Activated CD8-positive, alpha-beta memory T cell treated with anti-CD3 and anti-CD28 coated beads, Interleukin-2, amount 50 U/mL, for 4 hours (primary cell): Measurements from ENCODE around the gene STUB1.
"Not testable (repeated sequence)": the region's sequence is repeated elsewhere in the genome, so short reads cannot be mapped to it uniquely, and the experiment has no call there.

Experiments used
- DNase-seq: peaks from one replicate; pipeline ENCODE4 v3.0.0-alpha.2; 2020

Gene STUB1

DNA sequence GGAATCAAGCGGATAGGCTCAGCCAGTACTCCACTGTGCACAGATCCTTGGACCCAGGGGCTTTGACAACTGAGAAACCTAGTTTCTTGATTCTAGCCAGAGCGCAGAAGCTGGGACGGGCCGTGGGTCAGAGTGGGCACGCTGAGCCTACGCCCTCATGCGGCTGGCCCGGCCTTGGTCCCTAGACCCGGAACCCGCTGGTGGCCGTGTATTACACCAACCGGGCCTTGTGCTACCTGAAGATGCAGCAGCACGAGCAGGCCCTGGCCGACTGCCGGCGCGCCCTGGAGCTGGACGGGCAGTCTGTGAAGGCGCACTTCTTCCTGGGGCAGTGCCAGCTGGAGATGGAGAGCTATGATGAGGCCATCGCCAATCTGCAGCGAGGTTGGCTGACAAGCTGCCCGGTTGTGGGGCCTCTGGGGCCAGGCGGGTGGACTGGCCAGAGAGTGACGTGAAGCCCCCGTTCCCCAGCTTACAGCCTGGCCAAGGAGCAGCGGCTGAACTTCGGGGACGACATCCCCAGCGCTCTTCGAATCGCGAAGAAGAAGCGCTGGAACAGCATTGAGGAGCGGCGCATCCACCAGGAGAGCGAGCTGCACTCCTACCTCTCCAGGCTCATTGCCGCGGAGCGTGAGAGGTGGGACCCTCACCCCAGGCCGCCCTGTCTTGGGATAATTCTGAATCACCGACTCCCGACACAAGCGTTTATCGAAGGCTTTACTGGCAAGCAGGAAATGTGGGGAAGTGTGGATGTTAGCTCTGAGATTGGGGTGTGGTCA is 946 bp downstream of the STUB1 start:
- DNase-seq = no peak

DNA sequence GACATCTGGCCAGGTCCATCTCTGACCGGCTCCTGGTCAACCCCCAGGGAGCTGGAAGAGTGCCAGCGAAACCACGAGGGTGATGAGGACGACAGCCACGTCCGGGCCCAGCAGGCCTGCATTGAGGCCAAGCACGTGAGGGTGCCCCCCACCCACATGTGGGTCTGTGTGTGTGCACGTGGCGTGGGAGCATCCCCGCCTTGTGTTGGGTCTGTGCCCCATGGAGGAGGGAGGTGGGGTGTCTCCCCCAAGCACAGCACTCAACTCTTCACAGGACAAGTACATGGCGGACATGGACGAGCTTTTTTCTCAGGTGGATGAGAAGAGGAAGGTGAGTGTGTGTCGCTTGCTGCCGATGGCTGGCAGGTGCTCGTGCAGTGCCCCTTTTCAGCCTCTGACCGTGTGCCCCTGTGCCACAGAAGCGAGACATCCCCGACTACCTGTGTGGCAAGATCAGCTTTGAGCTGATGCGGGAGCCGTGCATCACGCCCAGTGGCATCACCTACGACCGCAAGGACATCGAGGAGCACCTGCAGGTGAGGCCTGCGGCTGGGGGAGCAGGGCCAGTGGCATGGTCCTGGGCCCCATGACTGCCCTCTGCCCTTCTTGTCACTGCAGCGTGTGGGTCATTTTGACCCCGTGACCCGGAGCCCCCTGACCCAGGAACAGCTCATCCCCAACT is 1.7 kb downstream of the STUB1 start:
- DNase-seq = no peak

DNA sequence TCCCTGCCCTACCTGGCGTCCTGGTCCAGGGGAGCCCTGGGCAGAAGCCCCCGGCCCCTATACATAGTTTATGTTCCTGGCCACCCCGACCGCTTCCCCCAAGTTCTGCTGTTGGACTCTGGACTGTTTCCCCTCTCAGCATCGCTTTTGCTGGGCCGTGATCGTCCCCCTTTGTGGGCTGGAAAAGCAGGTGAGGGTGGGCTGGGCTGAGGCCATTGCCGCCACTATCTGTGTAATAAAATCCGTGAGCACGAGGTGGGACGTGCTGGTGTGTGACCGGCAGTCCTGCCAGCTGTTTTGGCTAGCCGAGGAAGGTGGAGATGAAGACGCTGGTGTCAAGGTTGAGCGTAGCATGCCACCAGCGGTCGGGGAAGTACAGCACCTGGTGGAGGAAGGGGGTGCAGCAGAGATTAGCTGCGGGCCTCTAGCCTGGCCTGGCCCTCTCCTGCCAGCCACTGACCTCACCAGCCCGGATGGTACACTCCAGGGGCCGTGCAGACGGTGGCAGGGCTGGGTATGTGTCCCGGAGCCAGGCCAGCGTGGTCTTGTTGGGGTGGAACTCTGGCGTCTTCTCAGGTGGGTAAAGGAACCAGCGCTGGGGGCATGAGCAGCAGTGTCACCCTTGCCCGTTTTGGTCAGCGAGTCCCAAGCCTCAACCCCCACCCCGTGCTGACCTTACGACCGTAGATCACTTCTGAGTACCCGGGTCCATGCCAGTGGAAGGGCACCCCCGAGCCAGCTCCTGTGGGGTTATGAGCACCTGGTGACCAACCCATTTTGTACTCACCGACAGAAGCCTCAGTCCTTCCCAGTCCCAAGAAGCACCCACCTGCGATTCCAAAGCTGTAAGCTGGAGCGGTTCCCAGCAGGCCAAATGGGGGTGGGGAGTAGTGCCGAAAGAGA is 2.5 kb downstream of the STUB1 start:
- DNase-seq = no peak

DNA sequence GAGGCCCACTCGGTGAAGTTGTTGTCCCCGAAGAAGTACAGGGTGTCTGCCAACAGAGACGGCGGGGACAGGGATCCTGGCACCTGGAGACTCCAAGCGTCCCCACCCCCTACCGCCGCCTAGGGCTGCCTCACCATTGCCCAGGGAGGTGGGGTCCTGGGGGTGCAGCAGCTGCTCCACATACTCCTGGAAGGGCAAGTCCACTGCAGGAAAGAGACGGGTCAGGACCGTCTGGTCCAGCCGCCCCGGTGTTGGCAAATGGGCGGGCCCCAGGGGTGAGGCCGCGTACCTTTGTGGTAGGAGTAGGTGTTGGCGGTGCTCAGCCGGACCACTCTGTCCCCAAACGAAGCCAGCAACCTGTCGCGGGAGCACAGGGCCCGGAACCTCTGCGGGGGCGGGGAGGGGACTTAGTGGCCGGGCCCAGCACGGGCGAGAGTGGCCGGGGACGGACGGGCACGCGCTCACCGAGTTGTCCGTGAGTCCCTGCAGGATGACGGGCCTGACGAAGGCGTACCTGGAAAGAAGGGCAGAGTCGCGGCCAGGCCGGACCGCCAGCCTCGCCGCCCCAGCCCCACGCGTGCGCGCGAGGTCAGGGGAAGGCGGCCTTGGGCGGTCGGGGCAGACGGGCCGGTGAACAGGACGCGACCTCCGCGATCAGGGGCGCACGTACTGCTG is 3.3 kb downstream of the STUB1 start:
- no peak for DNase-seq

DNA sequence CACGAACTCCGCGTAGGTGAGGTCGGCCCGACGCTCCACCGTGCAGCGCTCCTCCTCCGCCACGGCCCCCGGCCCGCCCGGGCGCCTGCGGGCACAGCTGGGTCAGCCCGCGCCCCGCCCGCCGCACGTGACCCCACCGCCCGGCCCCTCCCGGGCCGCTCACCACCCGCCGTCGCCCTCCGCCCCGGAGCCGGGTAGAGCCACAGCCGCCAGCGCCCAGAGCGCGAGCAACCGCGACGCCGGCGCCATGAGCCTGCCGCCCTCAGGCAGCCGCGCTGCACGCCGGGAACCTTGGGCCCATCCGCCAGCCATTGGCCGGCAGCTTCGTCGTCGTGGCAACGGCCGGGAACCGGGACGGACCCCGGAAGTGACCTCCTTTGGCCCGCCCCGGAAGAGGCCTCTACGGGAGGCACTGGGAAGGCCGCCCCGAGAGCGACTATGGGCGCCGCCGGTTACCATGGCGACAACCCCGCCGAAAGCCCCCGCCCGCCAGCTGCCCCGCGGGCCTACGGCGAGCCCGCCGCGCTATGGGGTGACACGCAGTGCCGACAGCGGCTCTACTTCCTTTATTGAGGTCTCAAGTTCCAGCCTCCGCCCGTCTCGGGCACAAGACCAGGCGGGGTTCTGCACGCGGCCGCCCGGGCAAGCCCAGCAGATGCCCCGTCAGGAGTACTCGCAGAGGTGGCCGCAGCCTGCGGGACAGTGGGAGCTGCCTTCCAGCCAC is 4.0 kb downstream of the STUB1 start, which contains the start of gene JMJD8:
Gene JMJD8, minus strand, starts transcription at position 264 of the 724 bp plus-strand sequence. Its CDS starts 15 bp downstream, at position 249.
- DNase-seq = peak; percentile 97

DNA sequence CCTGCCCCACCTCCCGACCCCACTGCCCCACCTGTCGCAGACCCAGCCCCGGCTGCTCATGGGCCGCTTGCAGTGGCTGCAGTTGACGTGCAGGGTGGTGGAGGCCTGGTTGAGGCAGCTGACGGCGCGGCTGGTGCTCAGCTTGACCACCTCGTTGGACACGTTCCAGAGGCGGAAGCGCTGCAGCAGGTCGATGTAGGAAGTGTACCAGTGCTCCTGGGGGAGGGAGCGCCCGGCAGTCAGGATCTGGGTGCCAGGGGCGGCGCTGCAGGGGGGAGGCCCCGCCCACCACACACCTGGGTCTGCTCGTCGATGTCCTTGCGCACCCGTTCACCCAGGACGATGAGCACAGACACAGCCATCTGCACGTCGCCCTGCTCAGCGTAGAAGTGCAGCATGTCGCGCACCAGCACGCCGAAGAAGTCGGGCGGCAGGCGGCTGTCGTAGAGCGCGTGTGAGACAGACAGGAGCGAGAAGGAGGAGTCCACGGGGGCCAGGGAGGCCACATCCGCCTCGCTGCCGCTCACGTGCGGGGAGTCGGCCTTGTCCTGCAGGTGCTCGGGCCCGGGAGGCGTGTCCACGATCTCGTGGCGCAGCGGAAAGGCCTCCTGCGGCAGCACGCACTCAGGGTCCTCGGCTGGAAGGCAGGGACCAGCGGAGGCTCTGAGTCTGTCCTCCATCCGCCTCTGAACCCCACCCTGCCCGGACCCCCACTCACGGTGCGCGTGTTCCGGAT is 4.9 kb downstream of the STUB1 start:
- DNase-seq = no peak

DNA sequence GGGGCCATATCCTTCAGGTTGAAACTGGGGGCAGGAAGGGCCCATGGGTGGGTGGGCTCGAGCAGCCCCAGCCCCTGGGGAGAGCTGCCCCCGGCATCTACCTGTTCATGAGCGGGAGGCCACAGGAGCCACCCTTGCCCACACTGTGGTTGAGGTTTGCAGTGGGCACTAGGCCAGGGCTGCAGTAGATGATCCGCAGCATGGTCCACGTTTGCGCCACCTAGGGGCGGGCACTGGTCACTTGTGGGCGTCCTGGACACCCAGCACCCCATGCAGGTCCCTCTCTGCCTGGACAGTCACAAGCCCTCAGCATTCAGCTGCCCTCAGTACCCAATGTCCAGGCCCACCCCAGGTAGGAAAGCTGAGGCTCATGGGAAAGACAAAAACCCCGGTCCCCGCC is 5.8 kb downstream of the STUB1 start:
- DNase-seq = no peak

DNA sequence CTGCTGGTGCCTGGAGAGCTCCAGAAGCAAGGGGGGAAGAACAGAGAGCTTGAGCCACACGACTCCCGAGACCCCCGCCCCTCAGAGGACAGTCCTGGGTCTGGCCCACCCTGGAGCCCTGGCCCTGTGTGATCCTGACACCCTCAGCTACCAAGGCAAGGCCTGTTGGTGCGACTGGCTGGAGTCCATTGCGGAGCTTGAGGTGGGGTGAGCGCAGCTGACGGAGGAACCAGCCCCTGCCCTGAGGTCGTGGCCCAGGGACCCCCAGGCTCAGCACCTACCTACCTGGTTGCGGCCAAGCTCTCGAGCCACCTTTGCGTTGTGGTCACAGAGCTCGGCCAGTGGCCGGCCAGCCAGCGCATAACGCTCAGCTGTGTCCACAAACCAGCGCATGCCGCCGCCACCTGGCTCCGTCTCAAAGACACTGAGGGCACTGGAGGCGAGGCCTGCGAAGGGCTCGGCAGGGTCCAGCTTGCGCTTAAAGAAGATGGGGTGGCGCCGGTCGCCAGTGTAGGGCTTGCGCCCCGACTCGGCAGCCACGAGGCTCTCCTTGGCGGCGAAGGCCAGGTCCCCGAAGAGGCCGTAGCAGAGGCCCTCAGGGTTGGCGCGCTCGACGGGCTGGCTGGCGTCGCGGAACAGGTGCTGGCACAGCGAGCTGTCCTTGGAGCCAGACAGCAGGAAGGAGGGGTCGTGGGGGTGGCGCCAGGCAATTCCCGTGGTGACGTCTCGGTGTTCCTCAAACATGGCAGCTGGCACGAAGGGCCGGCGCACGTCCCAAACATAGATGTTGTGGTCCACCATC is 6.5 kb downstream of the STUB1 start:
- no peak for DNase-seq

DNA sequence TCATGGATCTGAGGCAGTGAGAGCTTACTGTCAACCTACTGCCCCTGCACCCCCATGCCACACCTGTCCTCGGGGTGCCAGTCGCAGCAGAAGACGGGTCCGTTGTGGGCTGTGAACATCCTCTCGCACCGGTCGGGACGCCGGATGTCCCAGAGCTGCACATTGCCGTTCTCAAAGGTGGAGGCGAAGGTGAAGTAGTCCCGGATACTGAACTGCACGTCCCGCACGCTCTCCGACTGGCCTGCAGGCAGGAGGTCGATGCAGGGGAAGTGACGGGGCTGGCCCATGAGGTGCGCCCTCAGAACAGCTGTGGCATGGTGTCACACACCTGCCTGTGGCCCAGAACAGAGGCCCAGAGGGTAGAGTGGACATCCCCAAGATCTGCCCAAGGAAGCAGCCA is 7.3 kb downstream of the STUB1 start:
- no peak for DNase-seq

DNA sequence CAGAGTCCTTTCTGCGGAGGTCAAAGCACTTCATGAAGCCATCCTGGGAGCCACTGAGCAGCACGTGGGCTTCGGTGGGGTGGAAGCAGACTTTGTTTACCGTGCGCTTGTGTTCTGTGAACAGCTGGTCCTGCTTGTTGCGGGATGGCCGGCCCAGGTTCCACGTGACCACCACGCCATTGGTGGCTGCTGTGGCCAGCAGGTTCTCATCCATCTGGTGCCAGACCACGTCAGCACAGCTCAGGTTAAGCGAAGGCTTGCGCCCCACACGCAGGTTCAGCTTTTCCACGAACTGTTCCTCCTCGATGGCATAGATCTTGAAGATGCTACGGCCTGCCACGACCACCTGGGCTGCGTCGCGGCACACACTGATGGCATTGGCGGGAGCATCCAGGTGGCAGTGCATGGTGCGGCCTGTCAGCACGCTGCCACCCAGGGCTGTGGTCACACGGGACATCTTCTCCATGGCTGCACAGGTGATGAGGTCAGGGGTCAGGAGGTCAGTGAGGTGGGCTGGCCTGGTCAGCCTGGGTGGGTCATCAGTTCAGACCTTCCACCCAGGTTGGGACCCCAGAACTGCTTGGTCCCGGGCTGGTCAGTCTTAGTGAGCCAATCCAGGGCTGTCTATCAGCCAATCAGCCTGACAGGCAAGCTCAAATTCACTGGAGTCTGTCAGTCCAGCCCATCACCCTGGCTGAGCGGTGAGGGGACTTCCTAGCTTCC is 9.1 kb downstream of the STUB1 start:
- no peak for DNase-seq

DNA sequence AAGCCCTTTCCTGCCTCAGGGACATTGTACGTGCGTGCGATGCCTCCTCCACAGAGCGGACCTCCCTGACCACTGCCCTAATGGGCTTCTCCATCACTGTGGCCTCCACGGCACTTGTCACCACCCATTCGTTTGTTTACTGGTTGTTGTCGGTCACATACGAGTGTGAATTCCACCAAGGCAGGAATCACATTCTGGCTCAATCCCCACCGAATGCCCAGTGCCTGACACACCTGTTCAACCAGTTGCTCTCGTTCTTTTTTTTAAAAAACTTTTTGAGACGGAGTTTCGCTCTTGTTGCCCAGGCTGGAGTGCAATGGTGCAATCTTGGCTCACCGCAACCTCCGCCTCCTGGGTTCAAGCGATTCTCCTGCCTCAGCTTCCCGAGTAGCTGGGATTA is 11.0 kb downstream of the STUB1 start:
- DNase-seq = not testable (repeated sequence)

DNA sequence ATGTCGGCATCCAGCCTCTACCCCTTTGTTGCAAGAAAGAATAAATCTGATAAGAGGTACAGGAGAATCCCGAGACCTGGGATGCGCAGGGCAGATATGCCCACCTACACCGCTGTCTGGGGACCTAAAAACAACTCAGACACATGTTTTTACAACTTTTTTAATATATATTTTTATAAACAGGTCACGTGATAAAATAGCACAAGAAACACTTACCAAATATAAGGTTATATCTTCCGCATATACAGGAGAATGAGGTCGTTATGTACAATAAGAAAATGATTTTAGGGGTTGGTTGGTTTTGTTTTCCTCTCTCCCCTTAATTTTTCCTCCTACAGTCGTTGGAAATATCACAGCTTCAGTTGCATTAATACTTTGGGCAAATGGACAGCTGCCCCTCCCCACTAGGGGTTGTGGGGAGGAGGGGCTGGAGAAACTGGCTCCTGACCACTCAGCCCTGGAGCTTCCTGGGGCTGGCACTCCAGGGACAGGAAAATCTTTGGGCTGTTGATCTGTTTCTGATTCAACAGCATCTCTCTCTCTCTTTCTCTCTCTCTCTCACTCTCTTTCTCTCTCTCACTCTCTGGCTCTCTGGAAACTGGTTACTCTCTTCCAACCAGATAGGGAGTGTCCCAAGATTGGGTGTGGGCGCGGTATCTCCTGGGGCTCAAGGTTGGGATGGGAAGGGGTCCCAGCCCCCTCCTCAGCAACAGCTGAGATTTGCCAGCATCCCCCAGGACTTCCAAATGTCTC is 12.3 kb downstream of the STUB1 start:
- no peak for DNase-seq

DNA sequence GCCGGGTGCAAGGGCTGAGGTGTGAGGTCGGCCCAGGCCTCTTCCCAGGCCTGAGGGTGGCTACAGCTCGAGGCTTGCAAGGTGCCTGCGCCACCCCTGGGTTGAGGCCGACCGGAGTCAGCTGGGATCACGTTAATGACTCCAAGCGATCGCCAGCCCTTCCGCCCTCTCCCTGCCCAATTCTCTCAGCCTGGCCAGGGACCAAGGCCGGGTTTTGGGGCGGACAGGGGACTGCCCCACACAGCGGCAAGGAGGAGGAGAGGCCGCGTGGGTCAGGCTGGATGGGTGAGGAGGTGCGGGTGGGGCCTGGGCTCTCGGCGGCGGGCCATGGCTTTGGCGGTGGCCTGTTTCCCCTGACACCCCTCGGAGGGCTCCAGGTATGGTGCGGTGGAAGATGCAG is 13.2 kb downstream of the STUB1 start:
- no peak for DNase-seq

DNA sequence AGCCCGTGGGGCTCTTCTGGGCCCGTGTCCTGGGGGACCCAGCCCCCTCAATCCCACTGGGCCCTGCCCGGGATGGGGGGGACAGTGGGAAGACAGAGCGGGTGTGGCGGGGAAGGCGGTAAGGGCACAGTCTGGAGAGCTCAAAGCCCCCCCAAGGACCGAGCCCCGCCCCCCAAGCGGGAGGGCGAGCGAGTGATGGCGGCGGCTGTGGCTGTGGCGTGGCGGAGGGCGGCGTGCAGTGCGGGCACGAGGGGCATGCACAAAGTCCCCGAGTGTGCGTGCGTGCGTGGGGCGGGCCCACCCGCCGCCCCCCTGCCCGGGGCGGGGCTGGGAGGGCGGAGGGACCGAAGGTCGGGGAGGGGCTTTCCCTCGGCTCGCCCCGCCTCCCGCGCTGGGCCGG is 13.6 kb downstream of the STUB1 start:
- peak; percentile 64 for DNase-seq

DNA sequence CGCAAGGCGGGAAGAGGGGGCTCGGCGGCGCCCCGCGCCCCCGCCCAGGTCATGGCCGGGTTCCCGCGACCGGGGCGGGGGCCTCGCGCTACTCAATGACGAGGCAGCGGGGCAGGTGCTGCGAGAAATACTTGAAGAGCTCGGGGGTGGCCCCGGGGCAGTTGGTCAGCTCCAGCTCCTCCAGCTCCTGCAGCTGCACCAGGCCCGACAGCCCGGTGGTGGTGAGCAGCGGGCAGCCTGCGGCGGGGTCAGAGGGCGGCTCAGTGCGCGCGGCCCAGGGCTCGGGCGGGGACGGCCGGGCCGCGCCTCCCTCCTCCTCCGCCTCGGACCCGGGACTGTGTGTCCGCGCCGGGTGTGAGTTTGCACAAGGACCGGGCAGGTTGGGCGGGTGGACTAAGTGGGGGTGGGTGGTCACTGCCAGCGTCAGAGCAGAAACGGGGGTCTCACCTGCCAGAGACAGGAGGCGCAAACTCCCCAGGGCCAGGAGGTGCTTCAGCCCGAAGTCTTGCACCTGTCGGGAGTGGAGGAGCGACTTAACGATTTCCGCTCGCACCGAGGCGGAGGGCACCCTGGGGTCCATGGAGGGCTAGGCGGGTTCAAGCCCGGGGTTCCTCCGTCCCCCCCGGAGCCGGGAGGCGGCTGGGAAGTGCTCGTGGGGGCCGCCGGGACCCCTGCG is 14.1 kb downstream of the STUB1 start:
- DNase-seq = no peak

DNA sequence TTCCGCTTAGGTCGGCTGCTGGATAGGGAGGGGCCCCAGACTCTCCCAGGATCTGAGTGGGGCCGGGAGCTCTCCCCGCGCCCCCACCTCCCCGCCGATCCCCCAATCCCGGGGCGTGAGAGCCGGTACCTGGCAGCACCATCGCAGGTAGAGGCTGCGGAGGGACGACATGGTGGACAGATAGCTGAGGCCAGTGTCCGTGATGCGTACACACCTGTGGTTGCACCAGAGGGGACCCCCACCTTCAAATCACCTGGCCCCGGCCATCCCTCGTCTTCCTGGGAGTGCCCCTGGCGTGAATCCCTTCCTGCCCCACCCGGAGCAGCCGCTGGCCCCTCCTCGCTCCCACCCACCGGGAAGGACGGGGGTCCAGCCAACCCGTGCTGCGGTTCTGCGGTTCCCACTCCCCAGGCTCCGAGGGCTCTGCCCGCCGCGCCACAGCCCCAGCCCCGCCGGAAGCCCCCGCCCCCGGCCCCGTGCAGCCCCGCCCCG is 14.7 kb downstream of the STUB1 start:
- DNase-seq = no peak

DNA sequence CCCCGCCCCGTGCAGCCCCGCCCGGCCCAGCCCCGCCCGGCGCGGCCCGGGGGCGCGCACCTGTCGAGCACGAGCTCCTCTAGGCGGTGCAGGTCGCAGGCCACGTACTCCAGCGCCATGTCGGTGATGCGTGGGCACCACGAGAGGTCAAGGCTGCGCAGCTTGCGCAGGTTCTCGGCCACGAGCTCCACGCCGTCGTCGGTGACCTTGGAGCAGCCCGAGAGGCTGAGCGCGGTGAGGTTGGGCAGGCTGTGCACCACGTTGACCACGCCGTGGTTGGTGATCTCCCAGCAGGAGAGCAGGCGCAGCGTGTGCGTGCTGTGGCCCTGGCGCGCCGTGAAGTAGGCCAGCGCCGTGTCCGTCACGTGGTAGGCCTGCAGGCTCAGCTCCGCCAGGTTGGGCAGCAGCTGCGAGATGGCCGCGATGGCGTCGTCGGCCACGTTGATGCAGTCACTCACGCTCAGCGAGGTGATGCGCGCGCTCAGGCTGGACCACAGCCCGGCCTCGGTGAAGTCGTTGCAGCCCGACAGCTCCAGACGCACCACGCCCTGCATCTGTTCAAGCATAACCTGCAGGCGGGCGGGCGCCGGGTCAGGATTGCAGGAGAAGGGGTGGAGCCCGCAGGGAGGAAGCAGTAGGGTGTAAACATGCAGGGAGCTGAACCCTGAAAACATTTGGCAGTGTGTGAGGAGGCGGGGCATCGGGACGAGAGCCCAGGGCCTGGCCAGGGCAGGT is 15.3 kb downstream of the STUB1 start:
- DNase-seq = peak; percentile 70
